Mammary epithelial cell (primary cell): ENCODE data around the gene KRT12.

Source experiments
- CTCF ChIP-seq, 2 donors: IDR thresholded peaks in 1 of 2; conservative IDR thresholded peaks in 1 of 2; 2 replicates each; pipeline ENCODE4 v1.5.1; 2011 to 2012; ENCODE audit warnings: inconsistent platforms in 2 of 2, low read length in 2 of 2, mild to moderate bottlenecking in 2 of 2, control low read depth in 1 of 2, low read depth in 1 of 2; ENCODE audit not compliant: insufficient read depth in 1 of 2; ENCODE audit errors: extremely low read depth in 1 of 2
- EZH2 ChIP-seq: IDR thresholded peaks from 2 replicates; pipeline ENCODE4 v1.6.1; 2012; ENCODE audit warnings: low read length, inconsistent platforms, borderline replicate concordance

- TF ChIP-seq CTCF (conservative IDR thresholded peaks at IDR 0.05 in 1 of 2, IDR thresholded peaks at IDR 0.05 in 1 of 2; ENCODE audit: extremely low read depth in 1 of 2, insufficient read depth in 1 of 2, low read depth in 1 of 2, low read length in 2 of 2) (no peak), EZH2 (no peak)
Observed at GRCh38 chr17:40862985-40863733, 3.9 kb downstream of the KRT12 start.
